GM12878 (cell line): ENCODE data around the gene DHX30. TPM values are rescaled to one million over a fixed set of nuclear protein-coding genes. Genes with fewer than 3 reads are reported as not detected.

Experiments used
- CTCF ChIP-seq, 3 experiments: IDR thresholded peaks in 2 of 3; conservative IDR thresholded peaks in 1 of 3; 2 replicates each; pipeline ENCODE4 v1.5.1; 2011; ENCODE audit warnings: low read depth in 3 of 3, low read length in 3 of 3, mild to moderate bottlenecking in 3 of 3, control low read depth in 2 of 3, moderate library complexity in 2 of 3, inconsistent platforms in 1 of 3, mixed read lengths in 1 of 3; ENCODE audit not compliant: control insufficient read depth in 2 of 3, insufficient read depth in 1 of 3; ENCODE audit errors: extremely low read depth in 1 of 3
- HSF1 ChIP-seq: fragments of 150-350 bp; IDR thresholded peaks from 2 replicates; pipeline ENCODE4 v1.6.1; 2014; ENCODE audit warnings: mild to moderate bottlenecking, low read depth, low read length
- RAD51 ChIP-seq: fragments of 450-650 bp; IDR thresholded peaks from 2 replicates; pipeline ENCODE4 v1.6.1; 2016; ENCODE audit warnings: moderate library complexity, mild to moderate bottlenecking, inconsistent platforms
- polyA plus RNA-seq, 11 experiments: library from polyadenylated mRNA; depleted of rRNA in 4 of 11; unstranded in 6 of 11; stranded (reverse) in 5 of 11; fragments of >200 nt; fragmentation: Nextera tagmentation in 4 of 11; fragmentation: Illumina TruSeq in 1 of 11; extraction: Ambion mirVana in 4 of 11; extraction: Trizol in 1 of 11; gene quantifications; 1 replicate in 1 of 11; 2 replicates in 10 of 11; pipeline versions ENCODE4 v1.2.1 to v1.2.3, GENCODE V29; 2011 to 2016; ENCODE audit warnings: inconsistent platforms in 2 of 11, missing spikeins in 2 of 11, low read depth in 1 of 11
- total RNA-seq, 4 experiments: library from RNA; depleted of rRNA in 3 of 4; stranded (reverse); fragments of >200 nt in 3 of 4; fragmentation: Illumina TruSeq in 1 of 4; extraction: Trizol in 1 of 4; gene quantifications; 2 replicates each; pipeline versions ENCODE4 v1.2.1 to v1.2.3, GENCODE V29; 2013 to 2021
- TF ChIP-seq, protein P1 (sequence below): fragments of 450-650 bp; IDR thresholded peaks from 2 replicates; pipeline ENCODE4 v1.6.1; 2017; ENCODE audit warnings: borderline replicate concordance
- TF ChIP-seq, protein P2 (sequence below): IDR thresholded peaks from 2 replicates; pipeline ENCODE4 v1.6.1; 2012; ENCODE audit warnings: low read depth, low read length, improper control_type of control experiment

Gene DHX30
- total and polyA plus RNA-seq, 10 of the 15 experiments (the other 5 are each of a cell fraction or from before 2014, with no cell fraction given), result 9.5 to 75.3 (median 47.8) TPM

GRCh38 chr3:47772788-47773187 lies 30.1 kb upstream of the DHX30 start (continued):
- TF ChIP-seq, protein P1, sequence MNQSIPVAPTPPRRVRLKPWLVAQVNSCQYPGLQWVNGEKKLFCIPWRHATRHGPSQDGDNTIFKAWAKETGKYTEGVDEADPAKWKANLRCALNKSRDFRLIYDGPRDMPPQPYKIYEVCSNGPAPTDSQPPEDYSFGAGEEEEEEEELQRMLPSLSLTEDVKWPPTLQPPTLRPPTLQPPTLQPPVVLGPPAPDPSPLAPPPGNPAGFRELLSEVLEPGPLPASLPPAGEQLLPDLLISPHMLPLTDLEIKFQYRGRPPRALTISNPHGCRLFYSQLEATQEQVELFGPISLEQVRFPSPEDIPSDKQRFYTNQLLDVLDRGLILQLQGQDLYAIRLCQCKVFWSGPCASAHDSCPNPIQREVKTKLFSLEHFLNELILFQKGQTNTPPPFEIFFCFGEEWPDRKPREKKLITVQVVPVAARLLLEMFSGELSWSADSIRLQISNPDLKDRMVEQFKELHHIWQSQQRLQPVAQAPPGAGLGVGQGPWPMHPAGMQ, result no peak
- TF ChIP-seq HSF1 (no peak), CTCF (IDR thresholded peaks at IDR 0.05 in 2 of 3, conservative IDR thresholded peaks at IDR 0.05 in 1 of 3; ENCODE audit: control insufficient read depth in 2 of 3, extremely low read depth in 1 of 3, insufficient read depth in 1 of 3, low read depth in 3 of 3, low read length in 3 of 3) (no peak), RAD51 (no peak)
- TF ChIP-seq, protein P2, sequence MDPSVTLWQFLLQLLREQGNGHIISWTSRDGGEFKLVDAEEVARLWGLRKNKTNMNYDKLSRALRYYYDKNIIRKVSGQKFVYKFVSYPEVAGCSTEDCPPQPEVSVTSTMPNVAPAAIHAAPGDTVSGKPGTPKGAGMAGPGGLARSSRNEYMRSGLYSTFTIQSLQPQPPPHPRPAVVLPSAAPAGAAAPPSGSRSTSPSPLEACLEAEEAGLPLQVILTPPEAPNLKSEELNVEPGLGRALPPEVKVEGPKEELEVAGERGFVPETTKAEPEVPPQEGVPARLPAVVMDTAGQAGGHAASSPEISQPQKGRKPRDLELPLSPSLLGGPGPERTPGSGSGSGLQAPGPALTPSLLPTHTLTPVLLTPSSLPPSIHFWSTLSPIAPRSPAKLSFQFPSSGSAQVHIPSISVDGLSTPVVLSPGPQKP, result no peak
